Activated CD4-positive, alpha-beta T cell treated with anti-CD3 and anti-CD28 coated beads for 24 hours (primary cell): ENCODE results near the gene ATIC.

ENCODE experiments used
- DNase-seq, 2 donors: peaks; one replicate each; pipeline ENCODE4 v3.0.0-alpha.2; 2020; ENCODE audit warnings: low read depth in 2 of 2

Gene ATIC

GRCh38 chr2:215376103-215376780 is 64.4 kb downstream of the ATIC start:
- no peak for DNase-seq

- DNase-seq = no peak
Measured at GRCh38 chr2:215377283-215377682, 65.4 kb downstream of the ATIC start.

GRCh38 chr2:215378045-215378444 is 66.2 kb downstream of the ATIC start:
- no peak for DNase-seq

GRCh38 chr2:215379039-215379438 is 67.2 kb downstream of the ATIC start:
- no peak for DNase-seq

GRCh38 chr2:215379948-215380347 is 68.1 kb downstream of the ATIC start:
- DNase-seq = no peak

GRCh38 chr2:215380699-215381098 is 68.8 kb downstream of the ATIC start:
- no peak for DNase-seq

- DNase-seq = no peak
Measured at GRCh38 chr2:215382011-215382410, 70.2 kb downstream of the ATIC start.

GRCh38 chr2:215382480-215382879 is 70.6 kb downstream of the ATIC start:
- no peak for DNase-seq

GRCh38 chr2:215383652-215384279 is 71.9 kb downstream of the ATIC start:
- DNase-seq = no peak

GRCh38 chr2:215384710-215385109 is 72.9 kb downstream of the ATIC start:
- DNase-seq = no peak

- DNase-seq = no peak
Measured at GRCh38 chr2:215386566-215386965, 74.7 kb downstream of the ATIC start.

- no peak for DNase-seq
Measured at GRCh38 chr2:215388002-215388728, 76.3 kb downstream of the ATIC start.

GRCh38 chr2:215390550-215390913 is 78.7 kb downstream of the ATIC start:
- no peak for DNase-seq

- DNase-seq = no peak
Measured at GRCh38 chr2:215391531-215391930, 79.7 kb downstream of the ATIC start.

GRCh38 chr2:215392164-215392563 is 80.3 kb downstream of the ATIC start:
- no peak for DNase-seq

GRCh38 chr2:215392687-215393270 is 80.9 kb downstream of the ATIC start:
- DNase-seq = no peak

- DNase-seq = no peak
Measured at GRCh38 chr2:215394102-215394805, 82.4 kb downstream of the ATIC start.

- no peak for DNase-seq
Measured at GRCh38 chr2:215395687-215396460, 84.0 kb downstream of the ATIC start.

- no peak for DNase-seq
Measured at GRCh38 chr2:215396595-215397313, 84.9 kb downstream of the ATIC start.

GRCh38 chr2:215397632-215398341 is 85.9 kb downstream of the ATIC start:
- no peak for DNase-seq
